ENCODE measurements around the gene SMYD3.

DNA sequence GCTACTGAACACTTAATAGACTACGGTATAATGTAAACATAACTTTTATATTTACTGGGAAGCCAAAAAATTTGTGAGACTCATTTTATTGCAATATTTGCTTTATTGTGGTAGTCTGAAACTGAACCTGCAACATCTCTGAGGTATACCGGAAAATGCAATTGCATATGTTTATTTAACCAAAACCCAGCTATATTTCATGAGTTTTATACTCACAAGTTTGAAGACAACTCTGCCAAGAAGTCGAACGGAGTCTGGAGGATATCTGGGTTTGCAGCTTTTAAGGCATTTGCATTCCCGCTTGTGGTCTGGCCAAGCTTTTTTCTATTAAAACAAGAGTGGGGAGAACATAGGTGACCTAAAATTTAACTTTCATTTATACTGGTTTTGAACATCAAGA is 171.9 kb downstream of the SMYD3 start:
- no peak for TF ChIP-seq CTCF (IDR thresholded peaks at IDR 0.05)
- TF ChIP-seq POLR2A (IDR thresholded peaks at IDR 0.05), result no peak
- no peak for TF ChIP-seq EP300 (IDR thresholded peaks at IDR 0.05)
